Epithelial cell of proximal tubule (primary cell): ENCODE data around the gene CGN. TPM values are rescaled to one million over a fixed set of nuclear protein-coding genes. Genes with fewer than 3 reads are reported as not detected.
A peak's percentile ranks its signal among the peaks of the same experiment; 100 is the strongest.

Experiments used
- DNase-seq: peaks from one replicate; pipeline ENCODE4 v3.0.0-alpha.2; 2011; ENCODE audit warnings: low read depth
- H3K4me3 ChIP-seq: 2 replicates; pipeline ENCODE4 v1.5.1; 2011; ENCODE audit warnings: low read depth, mild to moderate bottlenecking, low read length
- CTCF ChIP-seq: conservative IDR thresholded peaks from 2 replicates; pipeline ENCODE4 v1.5.1; 2012; ENCODE audit warnings: low read depth, mild to moderate bottlenecking, low read length
- total RNA-seq: library from RNA; depleted of rRNA; stranded (reverse); fragments of >200 nt; gene quantifications from 2 replicates; pipeline ENCODE4 v1.2.3, GENCODE V29; 2015

The CGN gene
- total RNA-seq, 1 donor from 2014 or later, result 9.5 TPM

DNA sequence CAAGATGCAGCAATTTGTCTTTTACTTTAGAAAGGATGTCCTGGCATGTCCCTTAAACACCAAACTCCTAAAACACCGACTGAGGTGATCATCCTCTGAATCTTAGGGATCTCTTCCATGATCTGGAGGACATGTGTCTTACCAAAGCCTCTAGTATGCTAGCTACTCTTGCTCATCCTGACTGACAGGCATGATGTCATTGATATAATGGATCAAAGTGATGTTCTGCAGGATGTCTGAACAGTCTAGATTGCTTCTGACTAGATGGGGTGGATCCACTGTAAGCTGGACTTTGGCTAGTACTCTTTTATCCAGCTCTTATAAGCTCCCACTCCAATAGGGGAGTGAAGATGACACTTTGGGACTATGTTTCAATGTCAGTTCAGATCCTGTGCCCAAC is 11.3 kb upstream of the CGN start:
- no peak for DNase-seq
- H3K4me3 ChIP-seq, result no peak overlapping the region
- no peak for TF ChIP-seq CTCF

GRCh38 chr1:151501474-151501873 is 9.7 kb upstream of the CGN start:
- H3K4me3 ChIP-seq, result no peak overlapping the region
- peak; percentile 48 for TF ChIP-seq CTCF
- no peak for DNase-seq

DNA sequence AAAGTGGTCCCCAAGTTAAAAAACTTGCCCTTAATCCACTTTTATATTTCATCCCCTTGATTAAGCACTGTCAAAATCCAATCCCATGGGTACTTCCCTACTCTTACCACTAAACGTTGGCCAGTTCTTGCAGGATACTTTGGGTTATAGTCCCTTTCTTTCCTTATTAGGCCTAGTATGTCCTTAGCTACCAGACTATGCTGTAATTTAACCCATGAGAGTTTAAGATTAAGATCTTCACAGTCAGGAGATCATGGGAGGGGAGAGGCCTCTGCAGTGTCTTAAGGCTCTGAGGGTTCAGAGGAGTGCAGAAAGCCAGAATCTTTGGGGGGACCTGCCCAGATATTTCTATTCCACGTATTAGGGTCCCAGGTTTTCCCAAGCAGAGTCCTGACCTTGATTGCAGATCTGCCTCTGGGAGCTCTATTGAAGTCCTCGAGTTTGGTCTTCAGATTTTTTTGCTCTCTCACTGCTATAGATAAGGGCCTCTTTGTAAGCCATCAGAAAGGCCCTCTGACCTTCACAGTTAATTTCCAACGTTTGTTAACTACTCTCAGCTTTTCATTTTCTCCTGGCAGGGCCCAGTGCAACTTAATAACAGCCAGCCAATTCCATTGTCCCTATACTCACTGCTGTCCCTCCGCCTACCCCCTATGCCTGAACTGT is 9.0 kb upstream of the CGN start:
- H3K4me3 ChIP-seq, result no peak overlapping the region
- DNase-seq, result no peak
- no peak for TF ChIP-seq CTCF

DNA sequence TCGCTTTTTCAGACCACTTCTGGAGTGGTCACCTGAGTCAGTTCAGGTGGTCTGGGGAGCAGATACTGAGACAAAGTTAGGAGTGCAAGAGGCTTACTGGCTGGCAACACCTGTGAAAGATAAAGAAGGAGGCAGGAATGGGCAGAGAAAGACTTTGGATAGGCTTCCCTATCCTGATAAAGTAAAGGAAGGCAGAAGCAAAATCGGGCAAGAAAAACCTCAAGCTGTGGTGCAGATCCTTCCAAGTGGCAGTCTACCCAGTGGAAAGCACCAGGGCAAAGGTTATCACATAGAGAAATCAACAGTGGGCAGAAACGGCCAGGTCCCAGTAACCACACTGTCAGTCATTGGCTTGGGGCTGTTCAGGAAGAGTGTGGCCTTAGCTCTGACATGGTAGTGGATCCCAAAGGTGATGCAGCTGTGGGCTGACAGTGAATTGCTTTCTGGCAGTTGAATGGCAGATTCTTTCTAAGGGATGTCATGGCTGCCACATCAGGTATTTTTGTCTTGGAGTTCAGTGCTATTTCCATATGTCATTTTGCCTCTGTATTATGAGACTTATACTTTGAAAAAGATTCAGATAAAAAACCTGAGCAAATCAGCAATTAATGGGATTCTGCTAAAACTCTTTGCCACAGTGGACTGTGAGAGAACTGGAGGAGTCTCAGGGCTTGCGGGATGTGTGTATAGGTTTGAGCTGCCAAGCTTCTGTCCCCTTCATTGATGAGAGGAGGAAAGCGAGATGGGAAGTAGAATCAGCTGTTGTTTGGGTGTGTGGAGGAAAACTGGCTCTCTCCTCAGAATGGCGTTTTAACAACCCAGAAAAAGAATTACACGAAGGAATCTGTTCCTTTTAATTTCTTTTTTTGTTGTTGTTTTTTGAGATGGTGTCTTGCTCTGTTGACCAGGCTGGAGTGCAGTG is 8.1 kb upstream of the CGN start:
- DNase-seq, result no peak
- H3K4me3 ChIP-seq, result no peak overlapping the region
- TF ChIP-seq CTCF, result no peak

GRCh38 chr1:151504252-151504651 is 6.9 kb upstream of the CGN start:
- no peak for TF ChIP-seq CTCF
- no peak overlapping the region for H3K4me3 ChIP-seq
- DNase-seq, result no peak

DNA sequence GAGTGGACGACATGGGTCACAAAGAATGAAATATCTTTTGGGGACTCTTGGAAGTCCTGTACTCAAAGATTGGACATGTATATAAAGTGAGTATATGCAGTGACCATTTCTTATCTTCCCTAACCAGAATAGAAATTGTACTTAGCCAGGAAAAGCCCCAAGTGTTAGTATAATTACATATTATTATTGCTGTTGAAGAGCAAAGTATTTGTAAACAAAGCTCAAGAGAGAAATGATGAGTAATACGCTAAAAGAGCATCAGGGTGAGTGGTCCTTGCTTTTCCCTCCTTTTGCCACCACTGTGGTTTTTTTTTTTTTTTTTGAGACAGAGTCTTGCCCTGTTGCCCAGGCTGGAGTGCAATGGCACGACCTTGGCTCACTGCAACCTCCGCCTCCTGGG is 6.4 kb upstream of the CGN start:
- no peak for DNase-seq
- TF ChIP-seq CTCF, result no peak
- no peak overlapping the region for H3K4me3 ChIP-seq
